Body of pancreas (tissue), 4 donors: ENCODE results near the gene TTF1. TPM values are rescaled to one million over a fixed set of nuclear protein-coding genes. Genes with fewer than 3 reads are reported as not detected.

Experiments used
- ATAC-seq: fragments of 150-250 bp; one replicate; pipeline ENCODE4 v1.9.1; 2016
- DNase-seq, 4 donors: peaks; one replicate each; pipeline ENCODE4 v3.0.0-alpha.2; 2019
- H3K27ac ChIP-seq, 4 donors: fragments of 200-600 bp; sonication (generic); 1 replicate in 3 of 4; 2 replicates in 1 of 4; pipeline versions ENCODE4 v1.5.1 to v1.6.1; 2016 to 2019; ENCODE audit warnings: mild to moderate bottlenecking in 1 of 4, mixed read lengths in 1 of 4, moderate library complexity in 1 of 4
- H3K27me3 ChIP-seq, 2 donors: fragments of 200-600 bp; sonication (generic); one replicate each; pipeline ENCODE4 v1.6.0; 2016; ENCODE audit warnings: mild to moderate bottlenecking in 1 of 2
- H3K36me3 ChIP-seq, 2 donors: fragments of 200-600 bp; sonication (generic); replicated peaks in 1 of 2; 2 replicates each; pipeline ENCODE4 v1.5.1; 2016; ENCODE audit warnings: low read depth in 2 of 2; ENCODE audit not compliant: insufficient read depth in 1 of 2
- H3K4me1 ChIP-seq: fragments of 200-600 bp; sonication (generic); one replicate; pipeline ENCODE4 v1.6.0; 2016
- H3K4me3 ChIP-seq, 2 donors: fragments of 200-600 bp; sonication (generic); 1 replicate in 1 of 2; 2 replicates in 1 of 2; pipeline ENCODE4 v1.5.1; 2016 to 2019
- H3K9me3 ChIP-seq, 3 donors: fragments of 200-600 bp; sonication (generic); 1 replicate in 2 of 3; 2 replicates in 1 of 3; pipeline ENCODE4 v1.5.1; 2016
- CTCF ChIP-seq, 7 experiments: fragments of 450-650 bp in 4 of 7; fragments of 200-600 bp in 3 of 7; sonication (generic) in 3 of 7; IDR thresholded peaks; one replicate each; pipeline ENCODE4 v1.5.1; 2016 to 2019; ENCODE audit warnings: antibody characterized with exemption in 7 of 7
- POLR2A ChIP-seq, 3 donors: fragments of 450-650 bp; IDR thresholded peaks; one replicate each; pipeline ENCODE4 v1.6.1; 2016; ENCODE audit warnings: antibody characterized with exemption in 3 of 3, mild to moderate bottlenecking in 2 of 3
- WGBS, 2 donors: methylation state at CpG; one replicate each; pipeline ENCODE4 v1.1.5; 2017; 5-methylcytosine and 5-hydroxymethylcytosine counted together
- intact Hi-C: fragments of 100-400 bp; cut with DNase I; formaldehyde crosslinking; loops from one replicate; pipeline ENCODE4 v1.15.1; 2023
- total RNA-seq, 2 donors: library from RNA; depleted of rRNA; stranded (reverse); fragments of >200 nt; gene quantifications; one replicate each; pipeline ENCODE4 v1.1.0, GENCODE V29; 2016

TTF1 gene
- total RNA-seq, 2 donors from 2014 or later, result 7.5 to 27.7 TPM

GRCh38 chr9:132372177-132373095 is 34.2 kb downstream of the TTF1 start:
- 69 to 80% methylated on average over 14 of the region's 14 CpGs for WGBS, 2 donors
- TF ChIP-seq POLR2A (IDR thresholded peaks at IDR 0.05) (no peak), CTCF (IDR thresholded peaks at IDR 0.05) (no peak)
- Histone ChIP-seq H3K27ac (peak overlapping the region in 2 of 4 donors; percentile 11 to 55), H3K4me3 (no peak overlapping the region), H3K4me1 (no peaks in the 10 kb centered on the region), H3K27me3 (no peaks in the 10 kb centered on the region), H3K36me3 (peaks cover 0 to 5% of the 10 kb centered on the region in 2 donors), H3K9me3 (no peaks in the 10 kb centered on the region)
- intact Hi-C loops, result no loop called here
- DNase-seq (peak in 3 of 4 donors; percentile 13 to 66 (median 22)), ATAC-seq (peak; percentile 65)

GRCh38 chr9:132370592-132370991 is 36.0 kb downstream of the TTF1 start:
- H3K4me3 ChIP-seq, result no peak overlapping the region
- H3K27me3 ChIP-seq, result no peaks in the 10 kb centered on the region
- TF ChIP-seq CTCF (IDR thresholded peaks at IDR 0.05) (no peak), POLR2A (IDR thresholded peaks at IDR 0.05) (no peak)
- H3K4me1 ChIP-seq, result no peaks in the 10 kb centered on the region
- ATAC-seq, result no peak
- 82 to 89% methylated on average over 4 of the region's 4 CpGs for WGBS, 2 donors
- H3K36me3 ChIP-seq, result no peaks in the 10 kb centered on the region
- no peaks in the 10 kb centered on the region for H3K9me3 ChIP-seq
- H3K27ac ChIP-seq, result no peak overlapping the region
- DNase-seq, result no peak
- intact Hi-C loops, result no loop called here

GRCh38 chr9:132369421-132369820 is 37.2 kb downstream of the TTF1 start:
- Histone ChIP-seq H3K27me3 (no peaks in the 10 kb centered on the region), H3K27ac (no peak overlapping the region), H3K4me1 (no peaks in the 10 kb centered on the region), H3K36me3 (no peaks in the 10 kb centered on the region), H3K9me3 (no peaks in the 10 kb centered on the region), H3K4me3 (no peak overlapping the region)
- WGBS, 2 donors, result 87 to 91% methylated on average over 4 of the region's 4 CpGs
- ATAC-seq (no peak), DNase-seq (no peak)
- TF ChIP-seq POLR2A (IDR thresholded peaks at IDR 0.05), result no peak
- no peak for TF ChIP-seq CTCF (IDR thresholded peaks at IDR 0.05)
- intact Hi-C loops, result no loop called here

- DNase-seq, result no peak
- no peaks in the 10 kb centered on the region for H3K27me3 ChIP-seq
- H3K4me1 ChIP-seq, result no peaks in the 10 kb centered on the region
- 75 to 76% methylated on average over 12 to 13 of the region's 13 CpGs for WGBS, 2 donors
- H3K4me3 ChIP-seq, result no peak overlapping the region
- TF ChIP-seq POLR2A (IDR thresholded peaks at IDR 0.05) (no peak), CTCF (IDR thresholded peaks at IDR 0.05) (no peak)
- H3K36me3 ChIP-seq, result no peaks in the 10 kb centered on the region
- H3K27ac ChIP-seq, result no peak overlapping the region
- intact Hi-C loops, result no loop called here
- no peaks in the 10 kb centered on the region for H3K9me3 ChIP-seq
- no peak for ATAC-seq
Measured at GRCh38 chr9:132367613-132368313, 38.9 kb downstream of the TTF1 start.
